ENCODE data around the gene ZNF554. TPM values are rescaled to one million over a fixed set of nuclear protein-coding genes. Genes with fewer than 3 reads are reported as not detected.

The ZNF554 gene
- total RNA-seq, 1 donor from 2014 or later = 8.6 TPM

- Mint-ChIP-seq H3K27me3 (ENCODE audit: low read depth) (no peaks in the 10 kb centered on the region), H3K4me3 (no peak overlapping the region), H3K9me3 (peaks cover 19% of the 10 kb centered on the region), H3K27ac (ENCODE audit: unreplicated experiment) (no peak overlapping the region), H3K36me3 (ENCODE audit: low read depth) (peaks cover 54% of the 10 kb centered on the region), H3K4me1 (peaks cover 6% of the 10 kb centered on the region)
- no peak for DNase-seq (ENCODE audit: low read depth, low spot score)
- TF ChIP-seq, protein P1, sequence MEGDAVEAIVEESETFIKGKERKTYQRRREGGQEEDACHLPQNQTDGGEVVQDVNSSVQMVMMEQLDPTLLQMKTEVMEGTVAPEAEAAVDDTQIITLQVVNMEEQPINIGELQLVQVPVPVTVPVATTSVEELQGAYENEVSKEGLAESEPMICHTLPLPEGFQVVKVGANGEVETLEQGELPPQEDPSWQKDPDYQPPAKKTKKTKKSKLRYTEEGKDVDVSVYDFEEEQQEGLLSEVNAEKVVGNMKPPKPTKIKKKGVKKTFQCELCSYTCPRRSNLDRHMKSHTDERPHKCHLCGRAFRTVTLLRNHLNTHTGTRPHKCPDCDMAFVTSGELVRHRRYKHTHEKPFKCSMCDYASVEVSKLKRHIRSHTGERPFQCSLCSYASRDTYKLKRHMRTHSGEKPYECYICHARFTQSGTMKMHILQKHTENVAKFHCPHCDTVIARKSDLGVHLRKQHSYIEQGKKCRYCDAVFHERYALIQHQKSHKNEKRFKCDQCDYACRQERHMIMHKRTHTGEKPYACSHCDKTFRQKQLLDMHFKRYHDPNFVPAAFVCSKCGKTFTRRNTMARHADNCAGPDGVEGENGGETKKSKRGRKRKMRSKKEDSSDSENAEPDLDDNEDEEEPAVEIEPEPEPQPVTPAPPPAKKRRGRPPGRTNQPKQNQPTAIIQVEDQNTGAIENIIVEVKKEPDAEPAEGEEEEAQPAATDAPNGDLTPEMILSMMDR (conservative IDR thresholded peaks at IDR 0.05) = no peak
Measured at GRCh38 chr19:2847507-2847906, 27.8 kb downstream of the ZNF554 start.

- no peaks in the 10 kb centered on the region for H3K4me1 Mint-ChIP-seq
- no peak overlapping the region for H3K27ac Mint-ChIP-seq (ENCODE audit: unreplicated experiment)
- H3K36me3 Mint-ChIP-seq (ENCODE audit: low read depth) = peaks cover 65% of the 10 kb centered on the region
- H3K9me3 Mint-ChIP-seq = peaks cover 27% of the 10 kb centered on the region
- TF ChIP-seq, protein P1 (conservative IDR thresholded peaks at IDR 0.05) = no peak
- no peak overlapping the region for H3K4me3 Mint-ChIP-seq
- no peaks in the 10 kb centered on the region for H3K27me3 Mint-ChIP-seq (ENCODE audit: low read depth)
- no peak for DNase-seq (ENCODE audit: low read depth, low spot score)
Measured at GRCh38 chr19:2848616-2849015, 28.9 kb downstream of the ZNF554 start.

DNA sequence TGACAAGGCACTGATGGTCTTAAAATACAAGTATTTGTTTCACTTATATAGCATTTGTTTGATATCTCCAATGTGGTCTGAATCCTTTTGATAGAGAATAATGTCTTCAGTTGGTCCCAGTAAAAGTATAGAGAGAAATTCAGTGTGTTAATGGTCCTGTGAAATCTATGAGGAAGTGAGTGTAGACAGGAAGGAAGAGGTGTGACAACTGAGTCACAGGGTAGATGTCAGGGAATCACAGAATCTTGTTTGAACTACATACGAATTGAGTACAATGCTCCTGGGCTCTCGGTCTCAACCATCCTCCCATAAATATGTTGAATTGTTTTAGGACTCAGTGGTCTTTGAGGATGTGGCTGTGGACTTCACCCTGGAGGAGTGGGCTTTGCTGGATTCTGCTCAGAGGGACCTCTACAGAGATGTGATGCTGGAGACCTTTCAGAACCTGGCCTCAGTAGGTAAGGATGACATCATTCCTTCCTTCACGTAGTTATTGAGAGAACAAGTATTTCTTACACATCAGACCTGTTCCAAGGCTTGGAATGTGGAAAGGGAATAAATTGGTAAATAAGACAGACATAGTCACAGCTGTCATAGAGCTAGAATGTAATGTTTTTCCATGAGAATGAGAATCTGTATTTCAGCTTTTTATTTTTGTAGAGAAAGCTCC lies 30.7 kb downstream of the ZNF554 start:
- Mint-ChIP-seq H3K27me3 (ENCODE audit: low read depth) (no peaks in the 10 kb centered on the region), H3K27ac (ENCODE audit: unreplicated experiment) (no peak overlapping the region), H3K4me1 (no peaks in the 10 kb centered on the region), H3K9me3 (peaks cover 38% of the 10 kb centered on the region), H3K36me3 (ENCODE audit: low read depth) (peaks cover 76% of the 10 kb centered on the region), H3K4me3 (no peak overlapping the region)
- TF ChIP-seq, protein P1 (conservative IDR thresholded peaks at IDR 0.05) = no peak
- DNase-seq (ENCODE audit: low read depth, low spot score) = no peak

DNA sequence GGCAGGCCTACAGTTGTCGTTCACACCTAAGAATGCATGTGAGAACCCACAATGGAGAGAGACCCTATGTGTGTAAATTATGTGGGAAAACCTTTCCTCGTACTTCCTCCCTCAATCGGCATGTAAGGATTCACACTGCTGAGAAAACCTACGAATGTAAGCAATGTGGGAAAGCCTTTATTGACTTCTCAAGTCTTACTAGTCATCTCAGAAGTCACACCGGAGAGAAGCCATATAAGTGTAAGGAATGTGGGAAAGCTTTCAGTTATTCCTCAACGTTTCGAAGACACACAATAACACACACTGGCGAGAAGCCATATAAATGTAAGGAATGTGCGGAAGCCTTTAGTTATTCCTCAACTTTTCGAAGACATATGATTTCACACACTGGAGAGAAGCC lies 32.9 kb downstream of the ZNF554 start:
- TF ChIP-seq, protein P1 (conservative IDR thresholded peaks at IDR 0.05) = no peak
- H3K9me3 Mint-ChIP-seq = peaks cover 42% of the 10 kb centered on the region
- no peak for DNase-seq (ENCODE audit: low read depth, low spot score)
- no peak overlapping the region for H3K27ac Mint-ChIP-seq (ENCODE audit: unreplicated experiment)
- H3K36me3 Mint-ChIP-seq (ENCODE audit: low read depth) = peaks cover 72% of the 10 kb centered on the region
- H3K4me1 Mint-ChIP-seq = no peaks in the 10 kb centered on the region
- no peak overlapping the region for H3K4me3 Mint-ChIP-seq
- no peaks in the 10 kb centered on the region for H3K27me3 Mint-ChIP-seq (ENCODE audit: low read depth)

DNA sequence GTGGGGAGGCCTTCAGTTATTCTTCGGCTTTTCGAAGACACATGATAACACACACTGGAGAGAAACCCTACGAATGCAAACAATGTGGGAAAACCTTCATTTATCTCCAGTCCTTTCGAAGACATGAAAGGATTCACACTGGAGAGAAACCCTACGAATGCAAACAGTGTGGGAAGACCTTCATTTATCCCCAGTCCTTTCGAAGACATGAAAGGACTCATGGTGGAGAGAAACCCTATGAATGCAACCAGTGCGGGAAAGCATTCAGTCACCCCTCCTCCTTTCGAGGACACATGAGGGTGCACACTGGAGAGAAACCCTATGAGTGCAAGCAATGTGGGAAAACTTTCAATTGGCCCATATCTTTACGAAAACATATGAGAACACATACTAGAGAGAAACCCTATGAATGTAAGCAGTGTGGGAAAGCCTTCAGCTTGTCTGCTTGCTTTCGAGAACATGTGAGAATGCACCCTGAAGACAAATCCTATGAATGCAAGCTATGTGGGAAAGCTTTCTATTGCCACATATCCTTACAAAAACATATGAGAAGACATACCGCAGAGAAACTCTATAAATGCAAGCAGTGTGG lies 33.4 kb downstream of the ZNF554 start:
- TF ChIP-seq, protein P1 (conservative IDR thresholded peaks at IDR 0.05) = no peak
- peaks cover 71% of the 10 kb centered on the region for H3K36me3 Mint-ChIP-seq (ENCODE audit: low read depth)
- no peaks in the 10 kb centered on the region for H3K4me1 Mint-ChIP-seq
- H3K27ac Mint-ChIP-seq (ENCODE audit: unreplicated experiment) = no peak overlapping the region
- peaks cover 42% of the 10 kb centered on the region for H3K9me3 Mint-ChIP-seq
- H3K4me3 Mint-ChIP-seq = no peak overlapping the region
- DNase-seq (ENCODE audit: low read depth, low spot score) = no peak
- H3K27me3 Mint-ChIP-seq (ENCODE audit: low read depth) = no peaks in the 10 kb centered on the region
